Parathyroid adenoma (tissue), 2 donors: Measurements from ENCODE around the gene CHRNA7.

Experiments used
- H2AFZ ChIP-seq: fragments of 300-600 bp; sonication (generic); one replicate; pipeline ENCODE4 v1.7.0; 2017; ENCODE audit warnings: antibody characterized with exemption, mild to moderate bottlenecking
- H3K27ac ChIP-seq: fragments of 300-600 bp; sonication (generic); one replicate; pipeline ENCODE4 v1.7.0; 2017
- H3K27me3 ChIP-seq: fragments of 300-600 bp; sonication (generic); one replicate; pipeline ENCODE4 v1.7.0; 2017; ENCODE audit warnings: low read length; ENCODE audit not compliant: control insufficient read depth, insufficient read depth
- H3K36me3 ChIP-seq: fragments of 300-600 bp; sonication (generic); one replicate; pipeline ENCODE4 v1.7.0; 2017; ENCODE audit warnings: low read length; ENCODE audit not compliant: control insufficient read depth, insufficient read depth
- H3K4me1 ChIP-seq: fragments of 300-600 bp; sonication (generic); one replicate; pipeline ENCODE4 v1.7.0; 2017; ENCODE audit warnings: control low read depth
- H3K4me2 ChIP-seq: fragments of 300-600 bp; sonication (generic); one replicate; pipeline ENCODE4 v1.7.0; 2017; ENCODE audit warnings: low read length
- H3K4me3 ChIP-seq: fragments of 300-600 bp; sonication (generic); one replicate; pipeline ENCODE4 v1.7.0; 2017; ENCODE audit warnings: low read depth, low read length
- H3K79me2 ChIP-seq: fragments of 300-600 bp; sonication (generic); one replicate; pipeline ENCODE4 v1.7.0; 2017; ENCODE audit warnings: control low read depth
- H3K9ac ChIP-seq: fragments of 300-600 bp; sonication (generic); one replicate; pipeline ENCODE4 v1.7.0; 2017; ENCODE audit warnings: mild to moderate bottlenecking
- H3K9me3 ChIP-seq: fragments of 300-600 bp; sonication (generic); one replicate; pipeline ENCODE4 v1.7.0; 2017; ENCODE audit warnings: low read length; ENCODE audit not compliant: control insufficient read depth
- TF ChIP-seq, protein P1 (sequence below): fragments of 300-600 bp; sonication (generic); IDR thresholded peaks from one replicate; pipeline ENCODE4 v1.7.0; 2017; ENCODE audit warnings: antibody characterized with exemption, mild to moderate bottlenecking
- donor health status: primary hyperparathyroidism.

CHRNA7 gene

GRCh38 chr15:32057876-32058425 is 27.6 kb downstream of the CHRNA7 start:
- H3K4me1 ChIP-seq, result no peaks in the 10 kb centered on the region
- H3K27ac ChIP-seq, result no peak overlapping the region
- H3K4me2 ChIP-seq, result no peak overlapping the region
- no peaks in the 10 kb centered on the region for H3K79me2 ChIP-seq
- no peak overlapping the region for H3K9ac ChIP-seq
- no peaks in the 10 kb centered on the region for H3K27me3 ChIP-seq
- H2AFZ ChIP-seq, result no peak overlapping the region
- H3K36me3 ChIP-seq, result no peaks in the 10 kb centered on the region
- no peaks in the 10 kb centered on the region for H3K9me3 ChIP-seq
- TF ChIP-seq, protein P1, sequence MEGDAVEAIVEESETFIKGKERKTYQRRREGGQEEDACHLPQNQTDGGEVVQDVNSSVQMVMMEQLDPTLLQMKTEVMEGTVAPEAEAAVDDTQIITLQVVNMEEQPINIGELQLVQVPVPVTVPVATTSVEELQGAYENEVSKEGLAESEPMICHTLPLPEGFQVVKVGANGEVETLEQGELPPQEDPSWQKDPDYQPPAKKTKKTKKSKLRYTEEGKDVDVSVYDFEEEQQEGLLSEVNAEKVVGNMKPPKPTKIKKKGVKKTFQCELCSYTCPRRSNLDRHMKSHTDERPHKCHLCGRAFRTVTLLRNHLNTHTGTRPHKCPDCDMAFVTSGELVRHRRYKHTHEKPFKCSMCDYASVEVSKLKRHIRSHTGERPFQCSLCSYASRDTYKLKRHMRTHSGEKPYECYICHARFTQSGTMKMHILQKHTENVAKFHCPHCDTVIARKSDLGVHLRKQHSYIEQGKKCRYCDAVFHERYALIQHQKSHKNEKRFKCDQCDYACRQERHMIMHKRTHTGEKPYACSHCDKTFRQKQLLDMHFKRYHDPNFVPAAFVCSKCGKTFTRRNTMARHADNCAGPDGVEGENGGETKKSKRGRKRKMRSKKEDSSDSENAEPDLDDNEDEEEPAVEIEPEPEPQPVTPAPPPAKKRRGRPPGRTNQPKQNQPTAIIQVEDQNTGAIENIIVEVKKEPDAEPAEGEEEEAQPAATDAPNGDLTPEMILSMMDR, result no peak
- H3K4me3 ChIP-seq, result no peak overlapping the region

GRCh38 chr15:32060706-32061105 is 30.4 kb downstream of the CHRNA7 start:
- H3K4me1 ChIP-seq, result no peaks in the 10 kb centered on the region
- H3K4me2 ChIP-seq, result no peak overlapping the region
- no peak overlapping the region for H3K27ac ChIP-seq
- no peaks in the 10 kb centered on the region for H3K79me2 ChIP-seq
- no peaks in the 10 kb centered on the region for H3K9me3 ChIP-seq
- H3K27me3 ChIP-seq, result no peaks in the 10 kb centered on the region
- H2AFZ ChIP-seq, result no peak overlapping the region
- H3K36me3 ChIP-seq, result no peaks in the 10 kb centered on the region
- TF ChIP-seq, protein P1, result no peak
- H3K4me3 ChIP-seq, result no peak overlapping the region
- no peak overlapping the region for H3K9ac ChIP-seq

- Histone ChIP-seq H3K4me3 (no peak overlapping the region), H3K9ac (no peak overlapping the region), H3K36me3 (no peaks in the 10 kb centered on the region), H3K27ac (no peak overlapping the region), H3K27me3 (no peaks in the 10 kb centered on the region), H3K4me2 (no peak overlapping the region), H3K4me1 (no peaks in the 10 kb centered on the region), H3K79me2 (no peaks in the 10 kb centered on the region), H2AFZ (no peak overlapping the region), H3K9me3 (no peaks in the 10 kb centered on the region)
- TF ChIP-seq, protein P1, result no peak
These were observed 36.8 kb downstream of the CHRNA7 start for GRCh38 chr15:32067115-32067514.

DNA sequence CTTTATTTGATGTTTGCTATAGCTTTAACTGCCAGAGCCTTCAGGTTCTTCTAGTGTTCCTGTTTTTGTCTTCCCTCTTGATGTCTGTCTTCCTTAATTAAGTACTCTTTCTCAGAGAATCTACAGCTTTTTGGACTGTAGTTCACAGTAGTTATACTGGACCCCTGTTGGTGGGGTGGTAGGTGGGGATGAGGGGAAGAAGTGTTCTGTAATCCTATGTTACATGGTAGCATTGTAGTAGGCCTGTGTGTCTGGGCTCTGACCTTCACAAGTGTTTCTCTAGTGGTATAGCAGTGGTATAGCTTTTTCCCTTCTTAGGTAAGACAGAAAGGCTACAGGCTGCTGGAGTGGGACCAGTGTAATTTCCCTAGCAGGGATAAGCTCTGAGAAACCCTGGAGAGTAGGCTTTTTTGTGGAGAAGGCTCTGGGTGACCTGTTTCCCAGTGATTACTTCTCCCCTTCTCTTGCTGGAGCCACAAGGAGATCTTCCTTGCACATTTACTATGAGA is 59.6 kb downstream of the CHRNA7 start:
- Histone ChIP-seq H3K4me3 (no peak overlapping the region), H3K27me3 (no peaks in the 10 kb centered on the region), H3K27ac (no peak overlapping the region), H3K4me1 (no peaks in the 10 kb centered on the region), H3K9ac (no peak overlapping the region), H3K36me3 (no peaks in the 10 kb centered on the region), H3K79me2 (no peaks in the 10 kb centered on the region), H2AFZ (no peak overlapping the region), H3K4me2 (no peak overlapping the region), H3K9me3 (no peaks in the 10 kb centered on the region)
- TF ChIP-seq, protein P1, result no peak
